Stomach (tissue), 4 donors: ENCODE measurements around the gene FCRLB.

Experiments
- POLR2A ChIP-seq, 4 donors: fragments of 450-650 bp; IDR thresholded peaks; one replicate each; pipeline ENCODE4 v1.6.1; 2016; ENCODE audit warnings: antibody characterized with exemption in 4 of 4, control low read depth in 2 of 4, mild to moderate bottlenecking in 1 of 4, moderate library complexity in 1 of 4
- TF ChIP-seq, protein P1 (sequence below), 7 experiments: fragments of 450-650 bp in 4 of 7; fragments of 200-600 bp in 3 of 7; sonication (generic) in 3 of 7; IDR thresholded peaks; one replicate each; pipeline ENCODE4 v1.5.1; 2016 to 2019; ENCODE audit warnings: antibody characterized with exemption in 7 of 7, control low read depth in 2 of 7, mild to moderate bottlenecking in 1 of 7

DNA sequence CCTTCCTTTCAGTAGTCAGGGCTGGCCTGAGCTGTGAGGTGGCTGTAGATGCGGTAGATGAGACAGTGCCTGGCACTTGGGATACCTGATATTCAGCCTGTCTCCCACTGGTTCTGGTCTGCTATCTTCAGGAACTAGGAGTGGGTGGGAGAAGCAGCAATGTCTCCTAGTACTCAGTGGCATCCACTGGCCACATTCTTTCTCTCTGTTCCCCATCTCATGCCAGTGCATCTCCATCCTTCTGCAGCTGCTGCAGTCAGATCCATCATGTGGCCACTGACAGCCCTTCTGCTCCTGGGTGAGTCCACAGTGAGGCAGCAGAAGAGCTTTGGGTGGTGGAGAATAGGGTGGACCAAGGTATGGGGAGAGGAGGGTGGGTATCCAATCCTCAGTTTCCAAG is 1.1 kb downstream of the FCRLB start:
- TF ChIP-seq, protein P1, sequence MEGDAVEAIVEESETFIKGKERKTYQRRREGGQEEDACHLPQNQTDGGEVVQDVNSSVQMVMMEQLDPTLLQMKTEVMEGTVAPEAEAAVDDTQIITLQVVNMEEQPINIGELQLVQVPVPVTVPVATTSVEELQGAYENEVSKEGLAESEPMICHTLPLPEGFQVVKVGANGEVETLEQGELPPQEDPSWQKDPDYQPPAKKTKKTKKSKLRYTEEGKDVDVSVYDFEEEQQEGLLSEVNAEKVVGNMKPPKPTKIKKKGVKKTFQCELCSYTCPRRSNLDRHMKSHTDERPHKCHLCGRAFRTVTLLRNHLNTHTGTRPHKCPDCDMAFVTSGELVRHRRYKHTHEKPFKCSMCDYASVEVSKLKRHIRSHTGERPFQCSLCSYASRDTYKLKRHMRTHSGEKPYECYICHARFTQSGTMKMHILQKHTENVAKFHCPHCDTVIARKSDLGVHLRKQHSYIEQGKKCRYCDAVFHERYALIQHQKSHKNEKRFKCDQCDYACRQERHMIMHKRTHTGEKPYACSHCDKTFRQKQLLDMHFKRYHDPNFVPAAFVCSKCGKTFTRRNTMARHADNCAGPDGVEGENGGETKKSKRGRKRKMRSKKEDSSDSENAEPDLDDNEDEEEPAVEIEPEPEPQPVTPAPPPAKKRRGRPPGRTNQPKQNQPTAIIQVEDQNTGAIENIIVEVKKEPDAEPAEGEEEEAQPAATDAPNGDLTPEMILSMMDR (IDR thresholded peaks at IDR 0.05) = no peak
- TF ChIP-seq POLR2A (IDR thresholded peaks at IDR 0.05) = no peak
